HL-60 (cell line): Measurements from ENCODE around the gene CMIP.
A peak's percentile ranks its signal among the peaks of the same experiment; 100 is the strongest.

Experiments used
- DNase-seq, 2 experiments: peaks; one replicate each; pipeline ENCODE4 v3.0.0-alpha.2; 2010 to 2020; ENCODE audit warnings: low read depth in 1 of 2, low spot score in 1 of 2
- H3K27ac ChIP-seq: fragments of 250-450 bp; sonication (Bioruptor Pico); replicated peaks from 2 replicates; pipeline ENCODE4 v1.5.1; 2020; ENCODE audit warnings: mild to moderate bottlenecking, moderate library complexity
- H3K27me3 ChIP-seq: fragments of 250-450 bp; sonication (Bioruptor Pico); 2 replicates; pipeline ENCODE4 v1.5.1; 2021; ENCODE audit warnings: mild to moderate bottlenecking, moderate library complexity; ENCODE audit not compliant: insufficient read depth, poor library complexity, severe bottlenecking
- H3K4me3 ChIP-seq: replicated peaks from 2 replicates; pipeline ENCODE4 v1.5.1; 2011; ENCODE audit warnings: mild to moderate bottlenecking, control low read depth, low read length; ENCODE audit not compliant: insufficient read depth
- GABPA ChIP-seq: IDR thresholded peaks from 2 replicates; pipeline ENCODE4 v1.6.1; 2012; ENCODE audit warnings: low read depth
- POLR2AphosphoS5 ChIP-seq: IDR thresholded peaks from 2 replicates; pipeline ENCODE4 v1.6.1; 2012; ENCODE audit warnings: low read depth
- SPI1 ChIP-seq: IDR thresholded peaks from 2 replicates; pipeline ENCODE4 v1.6.1; 2012; ENCODE audit warnings: low read depth, mild to moderate bottlenecking, borderline replicate concordance
- TF ChIP-seq, protein P1 (sequence below): IDR thresholded peaks from 2 replicates; pipeline ENCODE4 v1.6.1; 2012; ENCODE audit warnings: low read depth; ENCODE audit not compliant: insufficient replicate concordance
- TF ChIP-seq, protein P2 (sequence below): IDR thresholded peaks from one replicate; pipeline ENCODE4 v1.5.1; 2011; ENCODE audit warnings: low read length, control low read depth, inconsistent platforms; ENCODE audit not compliant: insufficient read depth

The CMIP gene

DNA sequence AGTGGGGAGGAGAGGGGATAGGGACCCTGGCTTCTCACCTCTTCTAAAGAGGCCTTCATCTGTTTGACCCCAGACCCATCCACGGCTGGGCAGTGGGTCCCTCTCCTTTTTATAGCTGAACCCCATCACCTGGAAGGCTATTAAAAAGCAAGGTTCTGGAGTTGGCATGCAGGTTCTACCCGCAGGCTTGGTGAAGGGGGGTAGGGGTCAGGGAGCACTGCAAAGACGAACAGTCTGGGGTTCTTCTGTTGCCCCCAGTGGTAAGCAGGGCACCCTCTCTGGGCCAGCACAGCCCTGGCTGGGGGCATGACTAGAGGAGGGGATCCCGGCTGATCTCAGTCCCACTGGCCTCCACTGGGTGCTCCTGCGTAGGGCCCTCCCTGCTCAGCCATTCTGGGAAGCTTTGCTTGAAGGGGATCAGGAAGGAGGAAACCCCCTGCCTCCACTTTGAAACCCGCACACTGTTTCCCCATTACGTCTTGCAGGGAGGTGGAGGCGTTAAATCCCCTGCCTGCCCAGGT, 13.6 kb downstream of the CMIP start:
- Histone ChIP-seq H3K27ac (0 out of 2 replicates have a peak overlapping the region, but pooled peaks have one; percentile 34), H3K27me3 (no peaks in the 10 kb centered on the region), H3K4me3 (no peak overlapping the region)
- TF ChIP-seq, protein P1, sequence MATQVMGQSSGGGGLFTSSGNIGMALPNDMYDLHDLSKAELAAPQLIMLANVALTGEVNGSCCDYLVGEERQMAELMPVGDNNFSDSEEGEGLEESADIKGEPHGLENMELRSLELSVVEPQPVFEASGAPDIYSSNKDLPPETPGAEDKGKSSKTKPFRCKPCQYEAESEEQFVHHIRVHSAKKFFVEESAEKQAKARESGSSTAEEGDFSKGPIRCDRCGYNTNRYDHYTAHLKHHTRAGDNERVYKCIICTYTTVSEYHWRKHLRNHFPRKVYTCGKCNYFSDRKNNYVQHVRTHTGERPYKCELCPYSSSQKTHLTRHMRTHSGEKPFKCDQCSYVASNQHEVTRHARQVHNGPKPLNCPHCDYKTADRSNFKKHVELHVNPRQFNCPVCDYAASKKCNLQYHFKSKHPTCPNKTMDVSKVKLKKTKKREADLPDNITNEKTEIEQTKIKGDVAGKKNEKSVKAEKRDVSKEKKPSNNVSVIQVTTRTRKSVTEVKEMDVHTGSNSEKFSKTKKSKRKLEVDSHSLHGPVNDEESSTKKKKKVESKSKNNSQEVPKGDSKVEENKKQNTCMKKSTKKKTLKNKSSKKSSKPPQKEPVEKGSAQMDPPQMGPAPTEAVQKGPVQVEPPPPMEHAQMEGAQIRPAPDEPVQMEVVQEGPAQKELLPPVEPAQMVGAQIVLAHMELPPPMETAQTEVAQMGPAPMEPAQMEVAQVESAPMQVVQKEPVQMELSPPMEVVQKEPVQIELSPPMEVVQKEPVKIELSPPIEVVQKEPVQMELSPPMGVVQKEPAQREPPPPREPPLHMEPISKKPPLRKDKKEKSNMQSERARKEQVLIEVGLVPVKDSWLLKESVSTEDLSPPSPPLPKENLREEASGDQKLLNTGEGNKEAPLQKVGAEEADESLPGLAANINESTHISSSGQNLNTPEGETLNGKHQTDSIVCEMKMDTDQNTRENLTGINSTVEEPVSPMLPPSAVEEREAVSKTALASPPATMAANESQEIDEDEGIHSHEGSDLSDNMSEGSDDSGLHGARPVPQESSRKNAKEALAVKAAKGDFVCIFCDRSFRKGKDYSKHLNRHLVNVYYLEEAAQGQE = no peak
- TF ChIP-seq SPI1 (no peak), GABPA (no peak), POLR2AphosphoS5 (no peak)
- TF ChIP-seq, protein P2, sequence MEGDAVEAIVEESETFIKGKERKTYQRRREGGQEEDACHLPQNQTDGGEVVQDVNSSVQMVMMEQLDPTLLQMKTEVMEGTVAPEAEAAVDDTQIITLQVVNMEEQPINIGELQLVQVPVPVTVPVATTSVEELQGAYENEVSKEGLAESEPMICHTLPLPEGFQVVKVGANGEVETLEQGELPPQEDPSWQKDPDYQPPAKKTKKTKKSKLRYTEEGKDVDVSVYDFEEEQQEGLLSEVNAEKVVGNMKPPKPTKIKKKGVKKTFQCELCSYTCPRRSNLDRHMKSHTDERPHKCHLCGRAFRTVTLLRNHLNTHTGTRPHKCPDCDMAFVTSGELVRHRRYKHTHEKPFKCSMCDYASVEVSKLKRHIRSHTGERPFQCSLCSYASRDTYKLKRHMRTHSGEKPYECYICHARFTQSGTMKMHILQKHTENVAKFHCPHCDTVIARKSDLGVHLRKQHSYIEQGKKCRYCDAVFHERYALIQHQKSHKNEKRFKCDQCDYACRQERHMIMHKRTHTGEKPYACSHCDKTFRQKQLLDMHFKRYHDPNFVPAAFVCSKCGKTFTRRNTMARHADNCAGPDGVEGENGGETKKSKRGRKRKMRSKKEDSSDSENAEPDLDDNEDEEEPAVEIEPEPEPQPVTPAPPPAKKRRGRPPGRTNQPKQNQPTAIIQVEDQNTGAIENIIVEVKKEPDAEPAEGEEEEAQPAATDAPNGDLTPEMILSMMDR = no peak
- no peak for DNase-seq

DNA sequence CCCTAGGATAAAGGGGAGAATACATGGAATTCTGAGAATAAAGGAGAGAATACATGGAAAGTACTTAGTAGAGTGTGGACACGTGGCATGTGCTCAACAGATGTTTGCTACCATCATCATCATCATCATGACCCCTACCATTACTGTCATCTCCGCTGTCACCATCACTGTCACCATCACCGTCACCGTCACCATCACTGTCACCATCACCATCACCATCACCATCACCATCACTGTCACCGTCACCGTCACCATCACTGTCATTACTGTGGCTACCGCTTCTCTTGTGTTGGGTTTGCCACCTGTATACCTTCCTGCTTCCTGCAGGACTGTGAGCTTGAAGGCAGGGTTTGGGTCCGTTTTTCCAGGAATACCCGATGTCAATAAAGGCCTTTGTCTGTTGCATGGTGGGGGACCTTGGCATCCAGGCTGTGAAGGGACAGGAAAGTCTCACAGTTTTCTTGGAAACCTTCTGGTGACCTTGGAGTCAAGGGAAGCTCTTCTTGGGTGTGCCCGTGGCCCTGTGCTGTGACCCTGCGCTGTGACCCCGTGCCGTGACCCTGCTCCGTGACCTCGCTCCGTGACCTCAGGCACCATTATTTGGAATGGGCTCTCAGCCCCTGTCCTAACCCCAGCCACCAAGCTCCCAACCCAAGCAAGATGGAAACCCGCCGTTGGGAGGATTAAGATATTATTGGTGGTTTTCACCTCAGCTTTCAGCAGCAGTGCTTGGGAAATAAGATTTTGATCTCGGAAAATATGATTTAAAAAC, 14.4 kb downstream of the CMIP start:
- no peak for DNase-seq
- no peak overlapping the region for H3K27ac ChIP-seq
- TF ChIP-seq POLR2AphosphoS5 = no peak
- TF ChIP-seq GABPA = no peak
- TF ChIP-seq SPI1 = no peak
- no peaks in the 10 kb centered on the region for H3K27me3 ChIP-seq
- no peak overlapping the region for H3K4me3 ChIP-seq

DNA sequence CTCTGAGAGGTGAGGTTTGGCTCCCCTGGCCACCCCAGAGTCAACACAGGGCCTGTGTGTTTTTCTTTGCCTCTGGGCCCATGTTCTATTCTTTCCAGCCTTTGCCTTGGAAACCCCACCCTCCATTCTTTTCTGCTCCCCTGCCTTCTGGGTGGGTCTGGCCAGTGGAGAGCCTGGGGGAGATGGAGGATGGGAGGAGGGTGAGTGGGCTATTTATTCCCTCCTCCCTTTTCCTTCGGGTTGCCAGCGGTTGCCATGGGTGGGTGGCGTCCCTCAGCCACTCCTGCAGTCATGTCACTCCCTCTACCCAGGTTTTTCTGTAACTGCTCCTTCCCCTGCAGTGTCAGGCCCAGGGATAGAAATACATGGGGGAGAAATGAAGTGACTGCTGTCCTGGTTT, 15.5 kb downstream of the CMIP start:
- DNase-seq = no peak
- Histone ChIP-seq H3K27ac (no peak overlapping the region), H3K27me3 (no peaks in the 10 kb centered on the region), H3K4me3 (no peak overlapping the region)
- TF ChIP-seq SPI1 (no peak), POLR2AphosphoS5 (no peak), GABPA (no peak)
- TF ChIP-seq, protein P2 = no peak
- TF ChIP-seq, protein P1 = no peak

DNA sequence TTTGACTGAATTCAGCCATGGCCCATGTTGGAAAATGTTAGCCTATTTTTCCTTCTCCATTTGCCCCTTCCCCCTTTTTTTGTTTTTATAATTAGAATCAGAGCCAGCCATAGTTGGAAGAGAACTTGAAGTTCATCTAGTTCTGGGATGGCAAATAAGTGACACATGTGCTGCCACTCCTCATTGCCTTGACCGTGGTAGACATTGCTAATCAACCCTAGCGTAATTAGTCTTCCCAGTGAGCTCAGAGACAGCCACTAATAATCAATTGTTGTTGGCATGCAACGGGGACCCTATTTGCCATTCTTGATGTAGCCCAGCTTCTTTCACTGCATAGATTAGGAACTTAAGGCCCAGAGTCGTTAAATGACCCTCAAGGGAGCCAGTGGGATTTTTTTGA, 16.6 kb downstream of the CMIP start:
- TF ChIP-seq, protein P2 = no peak
- TF ChIP-seq POLR2AphosphoS5 (no peak), SPI1 (no peak)
- TF ChIP-seq, protein P1 = no peak
- no peak for DNase-seq
- no peak overlapping the region for H3K27ac ChIP-seq
- H3K27me3 ChIP-seq = no peaks in the 10 kb centered on the region
- H3K4me3 ChIP-seq = no peak overlapping the region
